ENCODE results near the gene DNAL4. TPM values are rescaled to one million over a fixed set of nuclear protein-coding genes. Genes with fewer than 3 reads are reported as not detected.

DNAL4 gene
- total RNA-seq, 1 experiment from 2014 or later, result 8.3 TPM

DNA sequence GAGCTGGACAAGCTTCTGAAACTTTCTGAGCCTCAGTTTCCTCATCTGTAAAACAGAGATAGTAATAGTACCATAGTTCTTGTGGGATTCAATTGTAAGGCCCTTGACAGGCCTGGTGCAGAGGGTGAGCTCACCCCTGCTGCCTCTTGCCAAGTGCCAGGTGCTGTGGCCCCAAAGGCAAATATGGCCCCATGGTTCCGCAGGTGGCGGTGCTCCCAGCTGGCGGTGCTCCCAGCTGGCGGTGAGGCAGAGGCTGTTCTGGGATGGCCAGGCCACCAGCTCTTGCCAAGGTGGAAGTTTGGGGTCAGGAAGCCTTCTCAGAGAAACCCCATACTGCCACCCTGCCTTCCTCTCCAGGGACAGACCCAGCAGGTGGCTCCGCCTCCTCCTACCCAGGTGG, 41.0 kb upstream of the DNAL4 start:
- no peak overlapping the region for H3T11ph ChIP-seq (ENCODE audit: low read length)
- peaks cover 10% of the 10 kb centered on the region; the same call in 1 of the 2 replicates for H3K4me1 ChIP-seq (ENCODE audit: insufficient read depth, low read length)
- H3K4me1 Mint-ChIP-seq, result peaks cover 42 to 43% of the 10 kb centered on the region in 2 experiments
- H3K9me3 ChIP-seq (ENCODE audit: control insufficient read depth, low read depth, low read length), result no peaks in the 10 kb centered on the region
- no peak overlapping the region for H2BK20ac ChIP-seq (ENCODE audit: low read depth, low read length, poor library complexity, severe bottlenecking)
- no peak overlapping the region for H4K91ac ChIP-seq (ENCODE audit: insufficient read length, low read depth, low read length)
- no peak overlapping the region; the same call in 1 of the 2 replicates for H3K14ac ChIP-seq (ENCODE audit: insufficient read depth, low read length)
- H3K18ac ChIP-seq (ENCODE audit: insufficient read length, low read depth, low read length), result no peak overlapping the region
- no peak overlapping the region for H3K9ac ChIP-seq (ENCODE audit: extremely low read depth, insufficient read length, low read length)
- no peak overlapping the region for H3K4me3 Mint-ChIP-seq
- H3K27me3 Mint-ChIP-seq (ENCODE audit: low read depth), result peaks cover 17% of the 10 kb centered on the region
- no peak overlapping the region for H4K5ac ChIP-seq (ENCODE audit: insufficient read length, low read depth, low read length)
- no peak for DNase-seq
- no peak overlapping the region for H2AFZ ChIP-seq (ENCODE audit: low read length)
- no peak overlapping the region for H2BK15ac ChIP-seq (ENCODE audit: low read depth, low read length)
- H3K79me2 ChIP-seq (ENCODE audit: insufficient read depth, low read length), result peaks cover 2% of the 10 kb centered on the region; the same call in 1 of the 2 replicates
- no peaks in the 10 kb centered on the region for H3K27me3 ChIP-seq (ENCODE audit: insufficient read depth, low read length)
- H4K20me1 ChIP-seq (ENCODE audit: control insufficient read depth, insufficient read depth, insufficient read length), result no peaks in the 10 kb centered on the region
- no peak overlapping the region for H2BK12ac ChIP-seq (ENCODE audit: insufficient read length, low read depth, low read length)
- no peak overlapping the region for H3K27ac ChIP-seq (ENCODE audit: insufficient read length, low read depth, low read length)
- no peak overlapping the region for H2AK5ac ChIP-seq (ENCODE audit: insufficient read length, low read length)
- no peak overlapping the region for H2BK5ac ChIP-seq (ENCODE audit: insufficient read length, low read length)
- no peak overlapping the region for H3K27ac Mint-ChIP-seq
- H3K9me3 Mint-ChIP-seq, result no peaks in the 10 kb centered on the region
- no peak overlapping the region for H3K4me2 ChIP-seq (ENCODE audit: insufficient read depth, insufficient read length, low read length)
- no peak overlapping the region for H3K23ac ChIP-seq (ENCODE audit: insufficient read length, low read depth, low read length)
- H3K79me1 ChIP-seq (ENCODE audit: insufficient read depth, low read depth, low read length, poor library complexity, severe bottlenecking), result no peaks in the 10 kb centered on the region
- H2BK120ac ChIP-seq (ENCODE audit: low read depth, low read length, poor library complexity, severe bottlenecking), result no peak overlapping the region
- no peak overlapping the region for H3K56ac ChIP-seq (ENCODE audit: insufficient read length, low read depth, low read length)
- no peaks in the 10 kb centered on the region for H3K36me3 Mint-ChIP-seq (ENCODE audit: insufficient read depth in 1 of 3, low read depth in 3 of 3)
- TF ChIP-seq, protein P1, sequence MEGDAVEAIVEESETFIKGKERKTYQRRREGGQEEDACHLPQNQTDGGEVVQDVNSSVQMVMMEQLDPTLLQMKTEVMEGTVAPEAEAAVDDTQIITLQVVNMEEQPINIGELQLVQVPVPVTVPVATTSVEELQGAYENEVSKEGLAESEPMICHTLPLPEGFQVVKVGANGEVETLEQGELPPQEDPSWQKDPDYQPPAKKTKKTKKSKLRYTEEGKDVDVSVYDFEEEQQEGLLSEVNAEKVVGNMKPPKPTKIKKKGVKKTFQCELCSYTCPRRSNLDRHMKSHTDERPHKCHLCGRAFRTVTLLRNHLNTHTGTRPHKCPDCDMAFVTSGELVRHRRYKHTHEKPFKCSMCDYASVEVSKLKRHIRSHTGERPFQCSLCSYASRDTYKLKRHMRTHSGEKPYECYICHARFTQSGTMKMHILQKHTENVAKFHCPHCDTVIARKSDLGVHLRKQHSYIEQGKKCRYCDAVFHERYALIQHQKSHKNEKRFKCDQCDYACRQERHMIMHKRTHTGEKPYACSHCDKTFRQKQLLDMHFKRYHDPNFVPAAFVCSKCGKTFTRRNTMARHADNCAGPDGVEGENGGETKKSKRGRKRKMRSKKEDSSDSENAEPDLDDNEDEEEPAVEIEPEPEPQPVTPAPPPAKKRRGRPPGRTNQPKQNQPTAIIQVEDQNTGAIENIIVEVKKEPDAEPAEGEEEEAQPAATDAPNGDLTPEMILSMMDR (conservative IDR thresholded peaks at IDR 0.05), result no peak
- H3K4ac ChIP-seq (ENCODE audit: low read depth, low read length), result no peak overlapping the region
- no peak overlapping the region for H4K8ac ChIP-seq (replicated peaks; ENCODE audit: insufficient read length, low read depth, low read length)
- H3K23me2 ChIP-seq (ENCODE audit: insufficient read length, low read depth, low read length, poor library complexity, severe bottlenecking), result no peaks in the 10 kb centered on the region
- WGBS (ENCODE audit: extremely low coverage, insufficient read length, low lambda C conversion rate), result no CpG with 5 or more reads among the region's 5 CpGs
